ENCODE results near the gene PRUNE1.

Gene PRUNE1

DNA sequence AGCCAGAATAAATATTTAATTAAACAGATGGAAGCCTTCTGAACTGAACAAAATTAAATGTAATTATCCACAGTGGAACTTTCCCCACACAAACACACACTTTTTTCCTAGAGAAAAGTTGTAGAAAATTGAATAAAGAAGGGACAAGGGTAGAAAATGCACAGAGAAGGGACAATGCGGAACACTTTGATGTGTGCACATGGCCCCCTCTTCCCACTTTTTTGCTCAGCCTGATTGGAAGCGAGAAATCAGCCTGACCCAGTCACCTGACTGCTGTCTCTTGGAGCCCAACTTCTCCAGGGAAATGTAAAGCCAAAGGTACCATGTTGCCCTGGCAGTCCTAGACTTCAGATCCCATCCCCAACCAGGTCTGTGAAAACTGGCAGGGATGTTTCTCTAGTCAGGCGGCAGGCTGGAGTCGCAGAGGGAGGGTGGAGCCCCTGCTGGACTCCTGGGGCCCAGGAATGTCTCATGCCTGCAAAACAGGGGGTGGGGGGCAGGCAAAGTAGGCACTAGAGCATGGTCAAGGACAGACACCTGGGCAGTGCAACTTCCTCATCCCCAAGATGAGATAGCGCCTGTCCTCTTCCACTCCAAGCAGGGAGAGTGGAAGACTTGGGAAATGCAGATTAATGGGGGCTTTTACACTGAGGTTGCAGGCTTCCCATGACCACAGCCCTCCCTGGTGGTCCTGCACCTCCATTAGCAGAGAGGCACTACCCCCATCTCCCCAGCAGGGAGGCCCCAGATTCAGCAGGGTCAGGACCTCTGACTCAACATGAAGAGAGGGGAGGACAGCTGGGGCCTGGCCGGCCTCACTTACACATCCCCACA is 36.4 kb upstream of the PRUNE1 start:
- Histone ChIP-seq H4K8ac (ENCODE audit: low read length) (peak overlapping the region; percentile 9), H3K9ac (ENCODE audit: low read length) (peak overlapping the region; percentile 96), H3K27ac (ENCODE audit: low read length, poor library complexity, severe bottlenecking) (peak overlapping the region; percentile 88), H3K4ac (ENCODE audit: low read depth in 1 of 2, low read length in 2 of 2) (peak overlapping the region in 1 of 2 experiments; percentile 91), H2AFZ (ENCODE audit: low read depth, low read length) (no peak overlapping the region), H2BK120ac (ENCODE audit: low read depth, low read length) (no peak overlapping the region), H4K91ac (ENCODE audit: low read length) (peak overlapping the region; percentile 76), H3K27me3 (ENCODE audit: control insufficient read depth in 1 of 2, insufficient read depth in 1 of 2, low read length in 2 of 2) (no peaks in the 10 kb centered on the region), H3K14ac (ENCODE audit: low read length in 2 of 2) (peak overlapping the region in 1 of 2 experiments; percentile 30), H3K18ac (ENCODE audit: low read depth in 1 of 2, low read length in 2 of 2) (peak overlapping the region; percentile 25 to 93), H2BK12ac (ENCODE audit: low read length in 2 of 2) (peak overlapping the region; percentile 29 to 59), H3K4me2 (ENCODE audit: low read length, poor library complexity, severe bottlenecking) (peak overlapping the region; percentile 85), H2BK5ac (ENCODE audit: low read depth, low read length, poor library complexity, severe bottlenecking) (no peak overlapping the region), H3K79me1 (replicated peaks; ENCODE audit: low read length, poor library complexity, severe bottlenecking) (peaks cover 17% of the 10 kb centered on the region), H2AK5ac (ENCODE audit: low read length, severe bottlenecking) (peak overlapping the region; percentile 69), H3K4me1 (ENCODE audit: control insufficient read depth, insufficient read depth, low read depth, low read length) (peaks cover 37% of the 10 kb centered on the region), H2BK15ac (ENCODE audit: low read depth, poor library complexity, severe bottlenecking) (no peak overlapping the region), H3K9me3 (ENCODE audit: control insufficient read depth, low read length) (no peaks in the 10 kb centered on the region), H3K36me3 (ENCODE audit: control insufficient read depth in 1 of 2, insufficient read depth in 2 of 2, low read depth in 1 of 2, low read length in 2 of 2) (peaks cover 22 to 23% of the 10 kb centered on the region in 2 experiments), H3K23ac (ENCODE audit: low read length in 2 of 2) (peak overlapping the region in 1 of 2 experiments; percentile 97), H3K4me3 (ENCODE audit: insufficient read depth in 1 of 2, low read depth in 1 of 2, low read length in 2 of 2) (peak overlapping the region in 1 of 2 experiments; percentile 97)
- 38% methylated on average over 5 of the region's 6 CpGs for WGBS
- peak; percentile 59 for DNase-seq

DNA sequence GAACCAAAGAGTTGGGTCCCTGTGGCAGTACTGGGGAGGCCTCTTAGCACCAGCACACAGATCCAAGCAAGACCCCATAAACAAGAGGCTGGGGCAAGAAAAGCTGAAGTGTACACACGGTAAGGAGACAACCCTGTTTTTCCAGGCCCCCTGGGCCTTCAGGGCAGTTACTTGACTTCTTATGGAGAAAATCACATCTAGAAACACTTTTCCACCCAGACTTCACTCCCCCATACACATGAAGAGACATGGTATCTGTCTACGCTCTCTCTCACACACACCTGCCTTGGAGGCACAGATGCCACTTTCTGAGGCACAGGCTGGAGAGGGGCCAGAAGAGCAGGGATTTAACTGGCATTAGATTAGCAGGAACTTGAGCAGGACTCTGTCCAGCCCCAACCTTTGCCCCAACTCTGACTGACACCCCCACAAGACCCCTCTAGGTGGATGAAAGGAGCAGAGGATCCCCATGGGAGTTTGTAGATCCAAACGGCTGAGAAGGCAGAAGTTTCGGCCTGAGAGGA is 35.8 kb upstream of the PRUNE1 start:
- Histone ChIP-seq H3K9ac (ENCODE audit: low read length) (peak overlapping the region; percentile 96), H4K8ac (ENCODE audit: low read length) (no peak overlapping the region), H2BK12ac (ENCODE audit: low read length in 2 of 2) (peak overlapping the region; percentile 29 to 59), H3K4me2 (ENCODE audit: low read length, poor library complexity, severe bottlenecking) (peak overlapping the region; percentile 85), H2AK5ac (ENCODE audit: low read length, severe bottlenecking) (peak overlapping the region; percentile 59), H4K91ac (ENCODE audit: low read length) (peak overlapping the region; percentile 76), H3K4me3 (ENCODE audit: insufficient read depth in 1 of 2, low read depth in 1 of 2, low read length in 2 of 2) (peak overlapping the region; percentile 5 to 97), H3K14ac (ENCODE audit: low read length in 2 of 2) (peak overlapping the region in 1 of 2 experiments; percentile 31), H3K27ac (ENCODE audit: low read length, poor library complexity, severe bottlenecking) (peak overlapping the region; percentile 88), H3K4me1 (ENCODE audit: control insufficient read depth, insufficient read depth, low read depth, low read length) (peaks cover 41% of the 10 kb centered on the region), H3K9me3 (ENCODE audit: control insufficient read depth, low read length) (no peaks in the 10 kb centered on the region), H3K4ac (ENCODE audit: low read depth in 1 of 2, low read length in 2 of 2) (peak overlapping the region; percentile 32 to 48), H3K79me1 (replicated peaks; ENCODE audit: low read length, poor library complexity, severe bottlenecking) (peaks cover 10% of the 10 kb centered on the region), H3K36me3 (ENCODE audit: control insufficient read depth in 1 of 2, insufficient read depth in 2 of 2, low read depth in 1 of 2, low read length in 2 of 2) (peaks cover 15 to 17% of the 10 kb centered on the region in 2 experiments), H3K27me3 (ENCODE audit: control insufficient read depth in 1 of 2, insufficient read depth in 1 of 2, low read length in 2 of 2) (no peaks in the 10 kb centered on the region), H3K18ac (ENCODE audit: low read depth in 1 of 2, low read length in 2 of 2) (peak overlapping the region; percentile 34 to 93), H2BK5ac (ENCODE audit: low read depth, low read length, poor library complexity, severe bottlenecking) (no peak overlapping the region), H2BK120ac (ENCODE audit: low read depth, low read length) (no peak overlapping the region), H2AFZ (ENCODE audit: low read depth, low read length) (no peak overlapping the region), H2BK15ac (ENCODE audit: low read depth, poor library complexity, severe bottlenecking) (no peak overlapping the region), H3K23ac (ENCODE audit: low read length in 2 of 2) (peak overlapping the region in 1 of 2 experiments; percentile 18)
- WGBS, result 61% methylated on average over 4 of the region's 4 CpGs
- no peak for DNase-seq

DNA sequence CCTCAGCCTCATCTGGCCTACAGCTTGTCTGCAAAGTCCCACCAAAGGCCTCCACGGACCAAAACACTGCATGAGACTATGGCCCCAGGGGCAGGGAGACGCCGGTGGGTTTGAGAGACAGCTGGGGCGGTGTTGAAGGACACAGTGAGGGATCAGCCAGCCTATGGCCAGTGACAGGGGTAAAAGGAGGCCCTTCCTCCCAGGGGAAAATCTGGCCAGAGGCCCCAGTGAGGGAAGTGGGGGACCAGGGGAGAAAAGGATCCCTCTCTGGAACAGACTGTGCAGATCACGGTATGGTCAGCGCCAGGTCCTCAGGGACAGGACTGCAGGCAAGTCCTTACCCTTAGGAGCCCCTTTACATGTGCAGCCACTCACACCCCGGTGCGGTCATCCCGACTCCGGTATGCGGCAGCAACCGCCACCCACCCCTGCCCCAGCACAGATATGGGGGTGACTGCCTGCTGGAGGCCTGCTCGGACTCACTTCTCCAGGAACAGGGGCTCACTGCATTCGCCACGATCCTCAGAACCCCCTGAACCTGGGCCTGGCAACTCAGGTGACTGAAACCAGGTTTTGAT is 34.9 kb upstream of the PRUNE1 start:
- H3K14ac ChIP-seq (ENCODE audit: low read length in 2 of 2), result peak overlapping the region in 1 of 2 experiments; percentile 91

More for the DNA sequence above, 34.9 kb upstream of the PRUNE1 start:
- Histone ChIP-seq H3K4me2 (ENCODE audit: low read length, poor library complexity, severe bottlenecking) (peak overlapping the region; percentile 85), H3K4ac (ENCODE audit: low read depth in 1 of 2, low read length in 2 of 2) (peak overlapping the region; percentile 96 to 99), H3K23ac (ENCODE audit: low read length in 2 of 2) (peak overlapping the region; percentile 68 to 83), H2AK5ac (ENCODE audit: low read length, severe bottlenecking) (peak overlapping the region; percentile 43), H3K4me1 (ENCODE audit: control insufficient read depth, insufficient read depth, low read depth, low read length) (peaks cover 42% of the 10 kb centered on the region), H2AFZ (ENCODE audit: low read depth, low read length) (peak overlapping the region; percentile 40), H3K9me3 (ENCODE audit: control insufficient read depth, low read length) (no peaks in the 10 kb centered on the region), H2BK120ac (ENCODE audit: low read depth, low read length) (no peak overlapping the region), H3K27me3 (ENCODE audit: control insufficient read depth in 1 of 2, insufficient read depth in 1 of 2, low read length in 2 of 2) (no peaks in the 10 kb centered on the region), H4K8ac (ENCODE audit: low read length) (peak overlapping the region; percentile 50), H3K18ac (ENCODE audit: low read depth in 1 of 2, low read length in 2 of 2) (peak overlapping the region; percentile 93 to 94), H4K91ac (ENCODE audit: low read length) (peak overlapping the region; percentile 90), H3K4me3 (ENCODE audit: insufficient read depth in 1 of 2, low read depth in 1 of 2, low read length in 2 of 2) (peak overlapping the region; percentile 84 to 97), H2BK12ac (ENCODE audit: low read length in 2 of 2) (peak overlapping the region; percentile 50 to 92), H2BK5ac (ENCODE audit: low read depth, low read length, poor library complexity, severe bottlenecking) (no peak overlapping the region), H3K27ac (ENCODE audit: low read length, poor library complexity, severe bottlenecking) (peak overlapping the region; percentile 88), H3K9ac (ENCODE audit: low read length) (peak overlapping the region; percentile 96), H3K36me3 (ENCODE audit: control insufficient read depth in 1 of 2, insufficient read depth in 2 of 2, low read depth in 1 of 2, low read length in 2 of 2) (peaks cover 6 to 8% of the 10 kb centered on the region in 2 experiments), H2BK15ac (ENCODE audit: low read depth, poor library complexity, severe bottlenecking) (peak overlapping the region; percentile 95), H3K79me1 (replicated peaks; ENCODE audit: low read length, poor library complexity, severe bottlenecking) (peaks cover 2% of the 10 kb centered on the region)
- WGBS, result 45% methylated on average over 15 of the region's 15 CpGs
- peak; percentile 28 for DNase-seq
